Loucy (cell line): Measurements from ENCODE around the gene MRTFA.

Experiments used
- H2AFZ ChIP-seq: fragments of 200-600 bp; sonication (generic); 2 replicates; pipeline ENCODE4 v1.6.0; 2016; ENCODE audit warnings: antibody characterized with exemption, mild to moderate bottlenecking, low read length, moderate library complexity
- H3F3A ChIP-seq: fragments of 200-600 bp; 2 replicates; pipeline ENCODE4 v1.6.0; 2016; ENCODE audit warnings: antibody characterized with exemption, low read depth, mild to moderate bottlenecking
- H3K27me3 ChIP-seq: fragments of 200-600 bp; sonication (generic); 2 replicates; pipeline ENCODE4 v1.6.1; 2014; ENCODE audit warnings: low read length, mild to moderate bottlenecking; ENCODE audit not compliant: insufficient read depth, poor library complexity, severe bottlenecking
- H3K36me3 ChIP-seq: fragments of 200-600 bp; sonication (generic); 2 replicates; pipeline ENCODE4 v1.6.1; 2016; ENCODE audit warnings: low read length; ENCODE audit not compliant: insufficient read depth
- H3K4me1 ChIP-seq: fragments of 200-600 bp; sonication (generic); 2 replicates; pipeline ENCODE4 v1.5.1; 2014; ENCODE audit warnings: low read length, mild to moderate bottlenecking; ENCODE audit not compliant: insufficient read depth, poor library complexity, severe bottlenecking
- H3K4me2 ChIP-seq: fragments of 200-600 bp; sonication (generic); 2 replicates; pipeline ENCODE4 v1.6.0; 2014; ENCODE audit warnings: antibody characterized with exemption, low read length, low read depth, mild to moderate bottlenecking; ENCODE audit not compliant: poor library complexity, severe bottlenecking
- H3K4me3 ChIP-seq: fragments of 200-600 bp; sonication (generic); 2 replicates; pipeline ENCODE4 v1.5.1; 2014; ENCODE audit warnings: low read length, mild to moderate bottlenecking, mixed read lengths; ENCODE audit not compliant: poor library complexity, severe bottlenecking
- H3K79me2 ChIP-seq: fragments of 200-600 bp; sonication (generic); 2 replicates; pipeline ENCODE4 v1.6.1; 2014; ENCODE audit warnings: low read length; ENCODE audit not compliant: insufficient read depth
- H3K9ac ChIP-seq: fragments of 200-600 bp; sonication (generic); 2 replicates; pipeline ENCODE4 v1.6.0; 2014; ENCODE audit warnings: mild to moderate bottlenecking, low read depth, low read length, moderate library complexity; ENCODE audit not compliant: poor library complexity, severe bottlenecking
- H3K9me2 ChIP-seq: fragments of 200-600 bp; sonication (generic); replicated peaks from 2 replicates; pipeline ENCODE4 v1.6.1; 2016; ENCODE audit warnings: low read depth, low read length, mixed read lengths
- H3K9me3 ChIP-seq: fragments of 200-600 bp; sonication (generic); 2 replicates; pipeline ENCODE4 v1.6.1; 2014; ENCODE audit warnings: mild to moderate bottlenecking, antibody characterized with exemption, low read length, low read depth; ENCODE audit not compliant: insufficient read depth
- H4K20me1 ChIP-seq: fragments of 200-600 bp; sonication (generic); 2 replicates; pipeline ENCODE4 v1.6.0; 2014; ENCODE audit warnings: antibody characterized with exemption, low read length, mild to moderate bottlenecking; ENCODE audit not compliant: insufficient read depth, poor library complexity, severe bottlenecking
- CTCF ChIP-seq: fragments of 200-600 bp; sonication (generic); conservative IDR thresholded peaks from 2 replicates; pipeline ENCODE4 v1.5.1; 2014; ENCODE audit warnings: mild to moderate bottlenecking, antibody characterized with exemption, low read length
- EZH2phosphoT487 ChIP-seq: fragments of 200-600 bp; IDR thresholded peaks from 2 replicates; pipeline ENCODE4 v1.6.1; 2018; ENCODE audit warnings: antibody characterized with exemption, mild to moderate bottlenecking, moderate library complexity, borderline replicate concordance

The MRTFA gene

GRCh38 chr22:40498420-40499208 lies 137.9 kb downstream of the MRTFA start:
- no peak overlapping the region for H3K4me2 ChIP-seq

GRCh38 chr22:40493441-40493840 lies 143.1 kb downstream of the MRTFA start:
- TF ChIP-seq EZH2phosphoT487: no peak
- no peak for TF ChIP-seq CTCF
- Histone ChIP-seq H3K9me2 (no peaks in the 10 kb centered on the region), H3K9me3 (no peaks in the 10 kb centered on the region), H4K20me1 (no peaks in the 10 kb centered on the region), H3K9ac (no peak overlapping the region), H2AFZ (no peak overlapping the region), H3K27me3 (no peaks in the 10 kb centered on the region), H3K4me1 (no peaks in the 10 kb centered on the region), H3F3A (no peaks in the 10 kb centered on the region), H3K4me3 (no peak overlapping the region), H3K79me2 (no peaks in the 10 kb centered on the region), H3K36me3 (no peaks in the 10 kb centered on the region), H3K4me2 (no peak overlapping the region)

More at GRCh38 chr22:40498420-40499208, 137.9 kb downstream of the MRTFA start:
- no peaks in the 10 kb centered on the region for H3K4me1 ChIP-seq
- H4K20me1 ChIP-seq: no peaks in the 10 kb centered on the region
- TF ChIP-seq CTCF: no peak
- no peak for TF ChIP-seq EZH2phosphoT487
- no peak overlapping the region for H3K4me3 ChIP-seq
- no peaks in the 10 kb centered on the region for H3K9me2 ChIP-seq
- H3K9ac ChIP-seq: no peak overlapping the region
- H3K79me2 ChIP-seq: no peaks in the 10 kb centered on the region
- no peak overlapping the region for H2AFZ ChIP-seq
- no peaks in the 10 kb centered on the region for H3K9me3 ChIP-seq
- no peaks in the 10 kb centered on the region for H3K27me3 ChIP-seq
- no peaks in the 10 kb centered on the region for H3F3A ChIP-seq
- no peaks in the 10 kb centered on the region for H3K36me3 ChIP-seq

- no peak overlapping the region for H3K4me2 ChIP-seq
- no peaks in the 10 kb centered on the region for H3F3A ChIP-seq
- H3K79me2 ChIP-seq: no peaks in the 10 kb centered on the region
- no peak overlapping the region for H3K9ac ChIP-seq
- no peaks in the 10 kb centered on the region for H3K4me1 ChIP-seq
- H3K4me3 ChIP-seq: no peak overlapping the region
- TF ChIP-seq CTCF (no peak), EZH2phosphoT487 (no peak)
- no peak overlapping the region for H2AFZ ChIP-seq
- H3K36me3 ChIP-seq: no peaks in the 10 kb centered on the region
- H3K9me3 ChIP-seq: no peaks in the 10 kb centered on the region
- no peaks in the 10 kb centered on the region for H4K20me1 ChIP-seq
- H3K9me2 ChIP-seq: no peaks in the 10 kb centered on the region
- no peaks in the 10 kb centered on the region for H3K27me3 ChIP-seq
Observed at GRCh38 chr22:40491990-40492631, 144.4 kb downstream of the MRTFA start.
